ENCODE data around the gene SLC10A1.

Gene SLC10A1

GRCh38 chr14:69811227-69811867 is 14.3 kb upstream of the SLC10A1 start:
- in situ Hi-C loops (cut with HindIII; ENCODE audit: low sequenced_read_pairs): no loop called here

GRCh38 chr14:69808919-69809808 is 12.1 kb upstream of the SLC10A1 start:
- in situ Hi-C loops (cut with HindIII; ENCODE audit: low sequenced_read_pairs): no loop called here

GRCh38 chr14:69807192-69807591 is 10.2 kb upstream of the SLC10A1 start:
- in situ Hi-C loops (cut with HindIII; ENCODE audit: low sequenced_read_pairs): no loop called here

- in situ Hi-C loops (cut with HindIII; ENCODE audit: low sequenced_read_pairs): no loop called here
These were observed 7.9 kb upstream of the SLC10A1 start for GRCh38 chr14:69804902-69805301.

- in situ Hi-C loops (cut with HindIII; ENCODE audit: low sequenced_read_pairs): no loop called here
These were observed 6.7 kb upstream of the SLC10A1 start for GRCh38 chr14:69803753-69804152.

- in situ Hi-C loops (cut with HindIII; ENCODE audit: low sequenced_read_pairs): no loop called here
These were observed 1.3 kb upstream of the SLC10A1 start for GRCh38 chr14:69798339-69798735.

GRCh38 chr14:69797573-69798338 is 715 bp upstream of the SLC10A1 start:
- in situ Hi-C loops (cut with HindIII; ENCODE audit: low sequenced_read_pairs): no loop called here

GRCh38 chr14:69795691-69796090 is 1.4 kb downstream of the SLC10A1 start:
- in situ Hi-C loops (cut with HindIII; ENCODE audit: low sequenced_read_pairs): no loop called here

GRCh38 chr14:69794791-69795190 is 2.2 kb downstream of the SLC10A1 start:
- in situ Hi-C loops (cut with HindIII; ENCODE audit: low sequenced_read_pairs): no loop called here

GRCh38 chr14:69792887-69793421 is 4.1 kb downstream of the SLC10A1 start:
- in situ Hi-C loops (cut with HindIII; ENCODE audit: low sequenced_read_pairs): no loop called here

- in situ Hi-C loops (cut with HindIII; ENCODE audit: low sequenced_read_pairs): no loop called here
These were observed 7.9 kb downstream of the SLC10A1 start for GRCh38 chr14:69789118-69789640.

- in situ Hi-C loops (cut with HindIII; ENCODE audit: low sequenced_read_pairs): no loop called here
These were observed 10.4 kb downstream of the SLC10A1 start for GRCh38 chr14:69786603-69787002.

GRCh38 chr14:69784942-69785341 is 12.1 kb downstream of the SLC10A1 start:
- in situ Hi-C loops (cut with HindIII; ENCODE audit: low sequenced_read_pairs): no loop called here

GRCh38 chr14:69780952-69781351 is 16.1 kb downstream of the SLC10A1 start:
- in situ Hi-C loops (cut with HindIII; ENCODE audit: low sequenced_read_pairs): no loop called here

GRCh38 chr14:69780092-69780491 is 16.9 kb downstream of the SLC10A1 start:
- in situ Hi-C loops (cut with HindIII; ENCODE audit: low sequenced_read_pairs): no loop called here

GRCh38 chr14:69779088-69779487 is 18.0 kb downstream of the SLC10A1 start:
- in situ Hi-C loops (cut with HindIII; ENCODE audit: low sequenced_read_pairs): no loop called here

- in situ Hi-C loops (cut with HindIII; ENCODE audit: low sequenced_read_pairs): no loop called here
These were observed 20.1 kb downstream of the SLC10A1 start for GRCh38 chr14:69776875-69777453.

- in situ Hi-C loops (cut with HindIII; ENCODE audit: low sequenced_read_pairs): no loop called here
These were observed 22.0 kb downstream of the SLC10A1 start for GRCh38 chr14:69775012-69775411.

GRCh38 chr14:69773571-69774276 is 23.3 kb downstream of the SLC10A1 start:
- in situ Hi-C loops (cut with HindIII; ENCODE audit: low sequenced_read_pairs): no loop called here

Data from DLD1 (cell line).